ENCODE data around the gene CNTNAP5. TPM values are rescaled to one million over a fixed set of nuclear protein-coding genes. Genes with fewer than 3 reads are reported as not detected.

CNTNAP5 gene
- total and polyA plus RNA-seq, 4 donors, result not detected

DNA sequence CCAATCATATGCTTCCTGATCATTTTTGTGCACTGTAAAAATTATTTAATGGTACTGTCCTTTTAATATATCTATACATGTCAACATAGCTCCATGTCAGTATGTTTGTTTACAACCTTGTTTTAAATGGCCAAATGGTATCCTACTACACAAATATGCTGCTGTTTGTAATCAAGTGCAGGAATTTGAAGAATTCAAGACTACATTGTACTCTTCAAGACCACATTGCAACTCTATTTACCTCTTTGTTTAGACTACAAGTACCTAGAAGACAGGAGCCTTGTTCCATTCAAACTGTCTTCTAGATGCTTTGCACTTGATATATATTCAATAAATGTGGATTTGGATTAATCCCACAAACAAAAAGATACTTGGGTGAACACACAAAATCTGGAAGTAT is 41.7 kb downstream of the CNTNAP5 start (continued):
- no peak for TF ChIP-seq HNF4A (conservative IDR thresholded peaks at IDR 0.05)
- TF ChIP-seq, protein P1, sequence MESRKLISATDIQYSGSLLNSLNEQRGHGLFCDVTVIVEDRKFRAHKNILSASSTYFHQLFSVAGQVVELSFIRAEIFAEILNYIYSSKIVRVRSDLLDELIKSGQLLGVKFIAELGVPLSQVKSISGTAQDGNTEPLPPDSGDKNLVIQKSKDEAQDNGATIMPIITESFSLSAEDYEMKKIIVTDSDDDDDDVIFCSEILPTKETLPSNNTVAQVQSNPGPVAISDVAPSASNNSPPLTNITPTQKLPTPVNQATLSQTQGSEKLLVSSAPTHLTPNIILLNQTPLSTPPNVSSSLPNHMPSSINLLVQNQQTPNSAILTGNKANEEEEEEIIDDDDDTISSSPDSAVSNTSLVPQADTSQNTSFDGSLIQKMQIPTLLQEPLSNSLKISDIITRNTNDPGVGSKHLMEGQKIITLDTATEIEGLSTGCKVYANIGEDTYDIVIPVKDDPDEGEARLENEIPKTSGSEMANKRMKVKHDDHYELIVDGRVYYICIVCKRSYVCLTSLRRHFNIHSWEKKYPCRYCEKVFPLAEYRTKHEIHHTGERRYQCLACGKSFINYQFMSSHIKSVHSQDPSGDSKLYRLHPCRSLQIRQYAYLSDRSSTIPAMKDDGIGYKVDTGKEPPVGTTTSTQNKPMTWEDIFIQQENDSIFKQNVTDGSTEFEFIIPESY (IDR thresholded peaks at IDR 0.05), result no peak

DNA sequence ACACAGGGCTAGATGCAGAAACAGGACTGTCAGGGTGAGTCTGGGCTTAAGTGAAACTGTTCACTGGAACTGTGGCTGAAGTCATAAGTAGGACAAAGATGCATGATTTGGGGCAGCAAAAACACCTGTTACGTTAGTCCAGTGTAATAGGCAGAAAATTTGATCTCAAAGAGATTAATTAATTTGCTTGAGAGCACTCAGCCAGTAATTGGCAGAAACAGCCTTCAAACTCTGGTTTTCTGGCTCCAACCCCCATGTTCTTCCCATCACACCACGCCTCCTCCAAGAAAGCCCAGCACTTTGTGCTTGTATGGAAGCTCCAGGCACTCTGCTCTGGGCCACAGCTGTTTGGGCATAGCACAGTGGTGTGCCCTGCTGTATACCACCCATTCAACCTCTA is 54.0 kb downstream of the CNTNAP5 start:
- Histone ChIP-seq H3K4me3 (ENCODE audit: low read depth in 1 of 3, low read length in 3 of 3) (no peak overlapping the region), H3K36me3 (ENCODE audit: control insufficient read depth in 4 of 4, insufficient read depth in 3 of 4, low read depth in 1 of 4, low read length in 3 of 4) (no peaks in the 10 kb centered on the region), H3K27me3 (ENCODE audit: control insufficient read depth in 4 of 4, insufficient read depth in 4 of 4, low read length in 3 of 4) (no peaks in the 10 kb centered on the region), H3K9me3 (ENCODE audit: control insufficient read depth in 4 of 4, low read length in 3 of 4) (no peaks in the 10 kb centered on the region), H3K4me1 (ENCODE audit: control insufficient read depth in 4 of 4, insufficient read depth in 4 of 4, low read length in 3 of 4) (no peaks in the 10 kb centered on the region), H3K9ac (ENCODE audit: low read depth in 1 of 2, low read length in 2 of 2) (no peak overlapping the region), H3K27ac (ENCODE audit: low read depth in 1 of 2, low read length in 2 of 2) (no peak overlapping the region)
- 78% methylated on average over 2 of the region's 2 CpGs for WGBS
- TF ChIP-seq GABPA (IDR thresholded peaks at IDR 0.05 in 1 of 2, conservative IDR thresholded peaks at IDR 0.05 in 1 of 2) (no peak), EGR1 (IDR thresholded peaks at IDR 0.05; ENCODE audit: low read depth in 2 of 2) (no peak), HNF4G (IDR thresholded peaks at IDR 0.05) (no peak), FOXA1 (IDR thresholded peaks at IDR 0.05) (no peak)
- TF ChIP-seq, protein P2, sequence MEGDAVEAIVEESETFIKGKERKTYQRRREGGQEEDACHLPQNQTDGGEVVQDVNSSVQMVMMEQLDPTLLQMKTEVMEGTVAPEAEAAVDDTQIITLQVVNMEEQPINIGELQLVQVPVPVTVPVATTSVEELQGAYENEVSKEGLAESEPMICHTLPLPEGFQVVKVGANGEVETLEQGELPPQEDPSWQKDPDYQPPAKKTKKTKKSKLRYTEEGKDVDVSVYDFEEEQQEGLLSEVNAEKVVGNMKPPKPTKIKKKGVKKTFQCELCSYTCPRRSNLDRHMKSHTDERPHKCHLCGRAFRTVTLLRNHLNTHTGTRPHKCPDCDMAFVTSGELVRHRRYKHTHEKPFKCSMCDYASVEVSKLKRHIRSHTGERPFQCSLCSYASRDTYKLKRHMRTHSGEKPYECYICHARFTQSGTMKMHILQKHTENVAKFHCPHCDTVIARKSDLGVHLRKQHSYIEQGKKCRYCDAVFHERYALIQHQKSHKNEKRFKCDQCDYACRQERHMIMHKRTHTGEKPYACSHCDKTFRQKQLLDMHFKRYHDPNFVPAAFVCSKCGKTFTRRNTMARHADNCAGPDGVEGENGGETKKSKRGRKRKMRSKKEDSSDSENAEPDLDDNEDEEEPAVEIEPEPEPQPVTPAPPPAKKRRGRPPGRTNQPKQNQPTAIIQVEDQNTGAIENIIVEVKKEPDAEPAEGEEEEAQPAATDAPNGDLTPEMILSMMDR (IDR thresholded peaks at IDR 0.05; ENCODE audit: low read depth, low read length, missing input control), result no peak
- TF ChIP-seq, protein P1 (IDR thresholded peaks at IDR 0.05), result no peak
- no peak for DNase-seq (ENCODE audit: low spot score)

DNA sequence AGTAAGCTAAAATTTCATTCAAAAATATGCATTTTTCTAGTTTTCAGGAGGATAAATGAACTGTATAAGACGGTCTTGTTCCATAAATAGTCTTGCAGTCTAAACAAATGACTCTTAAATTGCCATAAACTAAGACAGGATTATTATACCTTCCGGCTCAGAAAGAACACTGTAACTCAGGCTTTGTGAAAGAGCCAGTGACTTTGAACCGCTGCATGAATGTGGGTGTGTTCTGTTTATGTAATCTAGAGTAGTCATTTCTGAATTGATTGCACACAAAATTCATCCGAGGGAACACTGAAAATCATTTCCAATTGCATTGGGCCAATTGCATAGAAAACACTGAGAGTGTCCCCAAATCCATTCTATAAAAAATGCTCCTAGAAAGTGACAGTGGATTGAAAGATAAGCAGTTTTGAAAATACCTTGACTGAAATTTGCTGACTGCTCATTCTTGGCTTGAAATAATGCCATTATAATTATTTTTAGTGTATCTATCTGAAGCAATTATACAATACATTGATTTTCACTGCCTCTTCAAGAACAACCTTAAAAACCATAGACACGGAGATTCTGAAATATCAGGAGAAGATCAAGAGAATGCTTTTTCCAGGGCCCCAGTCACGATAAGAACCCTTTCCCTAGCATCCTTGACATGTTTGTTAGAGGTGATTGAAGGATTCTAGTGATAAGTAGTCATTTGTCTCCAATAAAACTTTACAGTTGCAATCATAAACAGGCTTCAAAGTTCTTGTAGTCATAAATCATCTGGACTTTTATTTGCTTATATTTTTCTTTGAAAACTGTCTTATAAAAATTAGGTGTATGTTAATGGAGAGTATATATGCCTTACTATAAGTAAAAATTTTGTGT is 55.4 kb downstream of the CNTNAP5 start:
- no peaks in the 10 kb centered on the region for H3K27me3 ChIP-seq (ENCODE audit: control insufficient read depth in 4 of 4, insufficient read depth in 4 of 4, low read length in 3 of 4)
- 60% methylated on average over 6 of the region's 6 CpGs for WGBS
- H3K4me1 ChIP-seq (ENCODE audit: control insufficient read depth in 4 of 4, insufficient read depth in 4 of 4, low read length in 3 of 4), result no peaks in the 10 kb centered on the region
- H3K4me3 ChIP-seq (ENCODE audit: low read depth in 1 of 3, low read length in 3 of 3), result no peak overlapping the region
- no peaks in the 10 kb centered on the region for H3K36me3 ChIP-seq (ENCODE audit: control insufficient read depth in 4 of 4, insufficient read depth in 3 of 4, low read depth in 1 of 4, low read length in 3 of 4)
- no peaks in the 10 kb centered on the region for H3K9me3 ChIP-seq (ENCODE audit: control insufficient read depth in 4 of 4, low read length in 3 of 4)
- no peak overlapping the region for H3K9ac ChIP-seq (ENCODE audit: low read depth in 1 of 2, low read length in 2 of 2)
- no peak overlapping the region for H3K27ac ChIP-seq (ENCODE audit: low read depth in 1 of 2, low read length in 2 of 2)
- TF ChIP-seq EGR1 (IDR thresholded peaks at IDR 0.05; ENCODE audit: low read depth in 2 of 2), result no peak
- no peak for DNase-seq (ENCODE audit: low spot score)
